ENCODE measurements around the gene PHLDB2.

The PHLDB2 gene

DNA sequence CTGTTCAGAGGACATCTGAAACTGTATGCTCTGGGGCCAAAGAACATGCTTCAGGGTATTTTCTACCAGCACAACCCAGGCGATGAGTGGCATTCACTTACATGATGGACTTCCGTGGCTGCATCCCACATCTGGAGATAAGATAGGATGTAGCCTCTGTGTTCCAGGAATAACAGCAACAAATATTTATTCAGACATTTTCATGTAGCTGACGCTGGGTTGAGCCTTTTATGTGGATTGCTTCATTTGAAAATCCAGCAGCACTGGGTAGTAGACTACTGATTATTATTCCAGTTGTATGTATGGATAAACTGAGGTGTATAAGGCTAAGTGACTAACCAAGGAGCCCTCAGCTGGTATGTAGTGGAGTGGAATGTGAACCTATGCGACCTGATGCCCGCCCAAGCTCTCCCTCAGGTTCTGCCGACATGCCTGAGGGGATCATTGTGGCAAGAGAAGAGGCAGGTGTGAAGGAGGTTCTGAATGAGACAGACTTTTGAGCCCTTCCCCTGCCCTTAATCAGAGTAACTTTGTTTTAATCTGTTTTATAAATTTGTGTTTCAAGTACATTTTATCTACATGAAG lies 93.9 kb downstream of the PHLDB2 start:
- ATAC-seq, result no peak

GRCh38 chr3:111954228-111954990 lies 95.3 kb downstream of the PHLDB2 start:
- peak; percentile 89 for ATAC-seq
- no peak for TF ChIP-seq ZNF70 (CRISPR knock-in tag; IDR thresholded peaks at IDR 0.05)
- TF ChIP-seq SNAI2 (CRISPR knock-in tag; IDR thresholded peaks at IDR 0.05), result no peak
- peak; percentile 80 for TF ChIP-seq ZNF8 (CRISPR knock-in tag; IDR thresholded peaks at IDR 0.05)
- TF ChIP-seq ZNF565 (CRISPR knock-in tag; conservative IDR thresholded peaks at IDR 0.05; ENCODE audit: low read depth), result no peak
- TF ChIP-seq, protein P1, sequence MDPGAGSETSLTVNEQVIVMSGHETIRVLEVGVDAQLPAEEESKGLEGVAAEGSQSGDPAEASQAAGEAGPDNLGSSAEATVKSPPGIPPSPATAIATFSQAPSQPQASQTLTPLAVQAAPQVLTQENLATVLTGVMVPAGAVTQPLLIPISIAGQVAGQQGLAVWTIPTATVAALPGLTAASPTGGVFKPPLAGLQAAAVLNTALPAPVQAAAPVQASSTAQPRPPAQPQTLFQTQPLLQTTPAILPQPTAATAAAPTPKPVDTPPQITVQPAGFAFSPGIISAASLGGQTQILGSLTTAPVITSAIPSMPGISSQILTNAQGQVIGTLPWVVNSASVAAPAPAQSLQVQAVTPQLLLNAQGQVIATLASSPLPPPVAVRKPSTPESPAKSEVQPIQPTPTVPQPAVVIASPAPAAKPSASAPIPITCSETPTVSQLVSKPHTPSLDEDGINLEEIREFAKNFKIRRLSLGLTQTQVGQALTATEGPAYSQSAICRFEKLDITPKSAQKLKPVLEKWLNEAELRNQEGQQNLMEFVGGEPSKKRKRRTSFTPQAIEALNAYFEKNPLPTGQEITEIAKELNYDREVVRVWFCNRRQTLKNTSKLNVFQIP (CRISPR knock-in tag; IDR thresholded peaks at IDR 0.05; ENCODE audit: borderline replicate concordance, low read depth), result no peak
- TF ChIP-seq ZFP3 (CRISPR knock-in tag; IDR thresholded peaks at IDR 0.05), result no peak
- no peak for TF ChIP-seq RARB (CRISPR knock-in tag; IDR thresholded peaks at IDR 0.05)
- TF ChIP-seq TCF4 (CRISPR knock-in tag; IDR thresholded peaks at IDR 0.05; ENCODE audit: borderline replicate concordance), result no peak
- no peak for TF ChIP-seq CSRNP3 (CRISPR knock-in tag; IDR thresholded peaks at IDR 0.05)
- no peak for TF ChIP-seq CSDC2 (CRISPR knock-in tag; IDR thresholded peaks at IDR 0.05)
- TF ChIP-seq PPARA (CRISPR knock-in tag; IDR thresholded peaks at IDR 0.05; ENCODE audit: borderline replicate concordance), result no peak
- no peak for TF ChIP-seq BACH2 (CRISPR knock-in tag; IDR thresholded peaks at IDR 0.05; ENCODE audit: borderline replicate concordance)
- peak; percentile 92 for TF ChIP-seq ISL1 (CRISPR knock-in tag; IDR thresholded peaks at IDR 0.05)
- no peak for TF ChIP-seq ZFP30 (CRISPR knock-in tag; IDR thresholded peaks at IDR 0.05)

More for the DNA sequence above, 93.9 kb downstream of the PHLDB2 start:
- TF ChIP-seq ZFP30 (CRISPR knock-in tag; IDR thresholded peaks at IDR 0.05), result no peak
- TF ChIP-seq ZC3H10 (CRISPR knock-in tag; IDR thresholded peaks at IDR 0.05), result no peak
- no peak for TF ChIP-seq ISL1 (CRISPR knock-in tag; IDR thresholded peaks at IDR 0.05)
- no peak for TF ChIP-seq TOX (CRISPR knock-in tag; IDR thresholded peaks at IDR 0.05; ENCODE audit: borderline replicate concordance)
- TF ChIP-seq CSDC2 (CRISPR knock-in tag; IDR thresholded peaks at IDR 0.05), result no peak
- no peak for TF ChIP-seq ARNTL (CRISPR knock-in tag; IDR thresholded peaks at IDR 0.05; ENCODE audit: borderline replicate concordance, low read depth)
- TF ChIP-seq TCF4 (CRISPR knock-in tag; IDR thresholded peaks at IDR 0.05; ENCODE audit: borderline replicate concordance), result no peak
- TF ChIP-seq SNAI2 (CRISPR knock-in tag; IDR thresholded peaks at IDR 0.05), result no peak
- no peak for TF ChIP-seq CSRNP3 (CRISPR knock-in tag; IDR thresholded peaks at IDR 0.05)
- no peak for TF ChIP-seq ZFP3 (CRISPR knock-in tag; IDR thresholded peaks at IDR 0.05)
- TF ChIP-seq PPARA (CRISPR knock-in tag; IDR thresholded peaks at IDR 0.05; ENCODE audit: borderline replicate concordance), result no peak
- no peak for TF ChIP-seq BACH2 (CRISPR knock-in tag; IDR thresholded peaks at IDR 0.05; ENCODE audit: borderline replicate concordance)
- TF ChIP-seq, protein P2, sequence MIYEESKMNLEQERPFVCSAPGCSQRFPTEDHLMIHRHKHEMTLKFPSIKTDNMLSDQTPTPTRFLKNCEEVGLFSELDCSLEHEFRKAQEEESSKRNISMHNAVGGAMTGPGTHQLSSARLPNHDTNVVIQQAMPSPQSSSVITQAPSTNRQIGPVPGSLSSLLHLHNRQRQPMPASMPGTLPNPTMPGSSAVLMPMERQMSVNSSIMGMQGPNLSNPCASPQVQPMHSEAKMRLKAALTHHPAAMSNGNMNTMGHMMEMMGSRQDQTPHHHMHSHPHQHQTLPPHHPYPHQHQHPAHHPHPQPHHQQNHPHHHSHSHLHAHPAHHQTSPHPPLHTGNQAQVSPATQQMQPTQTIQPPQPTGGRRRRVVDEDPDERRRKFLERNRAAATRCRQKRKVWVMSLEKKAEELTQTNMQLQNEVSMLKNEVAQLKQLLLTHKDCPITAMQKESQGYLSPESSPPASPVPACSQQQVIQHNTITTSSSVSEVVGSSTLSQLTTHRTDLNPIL (CRISPR knock-in tag; IDR thresholded peaks at IDR 0.05; ENCODE audit: low read depth), result no peak
- no peak for TF ChIP-seq ZNF565 (CRISPR knock-in tag; conservative IDR thresholded peaks at IDR 0.05; ENCODE audit: low read depth)
- no peak for TF ChIP-seq PATZ1 (CRISPR knock-in tag; IDR thresholded peaks at IDR 0.05; ENCODE audit: borderline replicate concordance)
- TF ChIP-seq, protein P1 (CRISPR knock-in tag; IDR thresholded peaks at IDR 0.05; ENCODE audit: borderline replicate concordance, low read depth), result no peak
- no peak for TF ChIP-seq ZNF70 (CRISPR knock-in tag; IDR thresholded peaks at IDR 0.05)
- no peak for TF ChIP-seq ESRRG (CRISPR knock-in tag; IDR thresholded peaks at IDR 0.05)
